ENCODE results near the gene SLC1A2.

The SLC1A2 gene

GRCh38 chr11:35414776-35415175 is 4.6 kb downstream of the SLC1A2 start:
- H3K4me3 ChIP-seq (replicated peaks; ENCODE audit: low read depth, low read length): no peak overlapping the region
- no peak for TF ChIP-seq CTCF (IDR thresholded peaks at IDR 0.05; ENCODE audit: low read length, missing control alignments)
- DNase-seq (ENCODE audit: low read depth): no peak

- no peak for DNase-seq (ENCODE audit: low read depth)
- H3K4me3 ChIP-seq (replicated peaks; ENCODE audit: low read depth, low read length): no peak overlapping the region
- no peak for TF ChIP-seq CTCF (IDR thresholded peaks at IDR 0.05; ENCODE audit: low read length, missing control alignments)
Observed at GRCh38 chr11:35414311-35414710, 5.0 kb downstream of the SLC1A2 start.

- no peak for DNase-seq (ENCODE audit: low read depth)
- TF ChIP-seq CTCF (IDR thresholded peaks at IDR 0.05; ENCODE audit: low read length, missing control alignments): no peak
- H3K4me3 ChIP-seq (replicated peaks; ENCODE audit: low read depth, low read length): no peak overlapping the region
Observed at GRCh38 chr11:35413598-35413997, 5.8 kb downstream of the SLC1A2 start.

GRCh38 chr11:35412285-35412684 is 7.1 kb downstream of the SLC1A2 start:
- TF ChIP-seq CTCF (IDR thresholded peaks at IDR 0.05; ENCODE audit: low read length, missing control alignments): peak; percentile 44
- DNase-seq (ENCODE audit: low read depth): peak; percentile 33
- no peak overlapping the region for H3K4me3 ChIP-seq (replicated peaks; ENCODE audit: low read depth, low read length)

- DNase-seq (ENCODE audit: low read depth): no peak
- no peak for TF ChIP-seq CTCF (IDR thresholded peaks at IDR 0.05; ENCODE audit: low read length, missing control alignments)
- no peak overlapping the region for H3K4me3 ChIP-seq (replicated peaks; ENCODE audit: low read depth, low read length)
Observed at GRCh38 chr11:35407041-35407440, 12.3 kb downstream of the SLC1A2 start.

- DNase-seq (ENCODE audit: low read depth): peak; percentile 51
Observed at GRCh38 chr11:35404388-35404775, 15.0 kb downstream of the SLC1A2 start.

More at GRCh38 chr11:35404388-35404775, 15.0 kb downstream of the SLC1A2 start:
- H3K4me3 ChIP-seq (replicated peaks; ENCODE audit: low read depth, low read length): no peak overlapping the region
- peak; percentile 60 for TF ChIP-seq CTCF (IDR thresholded peaks at IDR 0.05; ENCODE audit: low read length, missing control alignments)

All from fibroblast of pulmonary artery (primary cell).